ENCODE data around the gene ZFPM1. TPM values are rescaled to one million over a fixed set of nuclear protein-coding genes. Genes with fewer than 3 reads are reported as not detected.
"Not testable (repeated sequence)": the region's sequence is repeated elsewhere in the genome, so short reads cannot be mapped to it uniquely, and the experiment has no call there.

The ZFPM1 gene
- total RNA-seq, 1 donor from 2014 or later, result 6.8 TPM

DNA sequence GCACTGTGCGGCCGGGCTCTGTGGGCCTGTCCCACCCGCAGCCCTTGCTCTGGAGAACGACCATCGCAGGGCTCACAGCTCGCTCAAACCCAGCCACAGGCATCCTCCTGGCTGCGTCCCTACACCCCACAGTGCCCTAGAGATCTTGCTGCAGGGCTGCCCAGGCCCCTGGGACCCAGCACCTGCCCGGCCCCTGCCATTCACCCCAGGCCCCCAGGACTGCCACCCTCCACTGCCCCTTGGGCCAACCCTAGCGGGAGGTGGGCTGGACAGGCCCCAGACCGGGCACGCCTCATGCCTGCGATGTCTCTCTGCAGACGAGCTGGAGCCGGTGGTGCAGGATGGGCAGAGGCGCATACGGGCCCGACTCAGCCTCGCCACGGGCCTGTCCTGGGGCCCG is 61.0 kb downstream of the ZFPM1 start:
- no peak for DNase-seq (ENCODE audit: low spot score)
- H3K4me3 Mint-ChIP-seq (ENCODE audit: unreplicated experiment), result no peak overlapping the region
- peaks cover 11% of the 10 kb centered on the region for H3K27me3 Mint-ChIP-seq (ENCODE audit: unreplicated experiment)
- TF ChIP-seq, protein P1, sequence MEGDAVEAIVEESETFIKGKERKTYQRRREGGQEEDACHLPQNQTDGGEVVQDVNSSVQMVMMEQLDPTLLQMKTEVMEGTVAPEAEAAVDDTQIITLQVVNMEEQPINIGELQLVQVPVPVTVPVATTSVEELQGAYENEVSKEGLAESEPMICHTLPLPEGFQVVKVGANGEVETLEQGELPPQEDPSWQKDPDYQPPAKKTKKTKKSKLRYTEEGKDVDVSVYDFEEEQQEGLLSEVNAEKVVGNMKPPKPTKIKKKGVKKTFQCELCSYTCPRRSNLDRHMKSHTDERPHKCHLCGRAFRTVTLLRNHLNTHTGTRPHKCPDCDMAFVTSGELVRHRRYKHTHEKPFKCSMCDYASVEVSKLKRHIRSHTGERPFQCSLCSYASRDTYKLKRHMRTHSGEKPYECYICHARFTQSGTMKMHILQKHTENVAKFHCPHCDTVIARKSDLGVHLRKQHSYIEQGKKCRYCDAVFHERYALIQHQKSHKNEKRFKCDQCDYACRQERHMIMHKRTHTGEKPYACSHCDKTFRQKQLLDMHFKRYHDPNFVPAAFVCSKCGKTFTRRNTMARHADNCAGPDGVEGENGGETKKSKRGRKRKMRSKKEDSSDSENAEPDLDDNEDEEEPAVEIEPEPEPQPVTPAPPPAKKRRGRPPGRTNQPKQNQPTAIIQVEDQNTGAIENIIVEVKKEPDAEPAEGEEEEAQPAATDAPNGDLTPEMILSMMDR (IDR thresholded peaks at IDR 0.05; ENCODE audit: unreplicated experiment), result no peak
- H3K36me3 Mint-ChIP-seq (ENCODE audit: low read depth, unreplicated experiment), result peaks cover 10% of the 10 kb centered on the region
- H3K9me3 Mint-ChIP-seq (ENCODE audit: unreplicated experiment), result no peaks in the 10 kb centered on the region
- no peaks in the 10 kb centered on the region for H3K4me1 Mint-ChIP-seq (ENCODE audit: unreplicated experiment)
- no peak overlapping the region for H3K27ac Mint-ChIP-seq (ENCODE audit: unreplicated experiment)

- no peaks in the 10 kb centered on the region for H3K9me3 Mint-ChIP-seq (ENCODE audit: unreplicated experiment)
- no peaks in the 10 kb centered on the region for H3K4me1 Mint-ChIP-seq (ENCODE audit: unreplicated experiment)
- H3K27ac Mint-ChIP-seq (ENCODE audit: unreplicated experiment), result no peak overlapping the region
- peaks cover 11% of the 10 kb centered on the region for H3K27me3 Mint-ChIP-seq (ENCODE audit: unreplicated experiment)
- H3K36me3 Mint-ChIP-seq (ENCODE audit: low read depth, unreplicated experiment), result peaks cover 13% of the 10 kb centered on the region
- DNase-seq (ENCODE audit: low spot score), result no peak
- TF ChIP-seq, protein P1 (IDR thresholded peaks at IDR 0.05; ENCODE audit: unreplicated experiment), result no peak
- no peak overlapping the region for H3K4me3 Mint-ChIP-seq (ENCODE audit: unreplicated experiment)
Observed at GRCh38 chr16:88514526-88515232, 61.6 kb downstream of the ZFPM1 start.

GRCh38 chr16:88515371-88515770 is 62.3 kb downstream of the ZFPM1 start:
- H3K36me3 Mint-ChIP-seq (ENCODE audit: low read depth, unreplicated experiment), result peaks cover 13% of the 10 kb centered on the region
- H3K27ac Mint-ChIP-seq (ENCODE audit: unreplicated experiment), result no peak overlapping the region
- H3K9me3 Mint-ChIP-seq (ENCODE audit: unreplicated experiment), result no peaks in the 10 kb centered on the region
- no peak for DNase-seq (ENCODE audit: low spot score)
- H3K27me3 Mint-ChIP-seq (ENCODE audit: unreplicated experiment), result peaks cover 13% of the 10 kb centered on the region
- H3K4me3 Mint-ChIP-seq (ENCODE audit: unreplicated experiment), result no peak overlapping the region
- no peaks in the 10 kb centered on the region for H3K4me1 Mint-ChIP-seq (ENCODE audit: unreplicated experiment)
- TF ChIP-seq, protein P1 (IDR thresholded peaks at IDR 0.05; ENCODE audit: unreplicated experiment), result no peak

GRCh38 chr16:88515925-88516594 is 63.0 kb downstream of the ZFPM1 start:
- DNase-seq (ENCODE audit: low spot score), result no peak
- Mint-ChIP-seq H3K27ac (ENCODE audit: unreplicated experiment) (no peak overlapping the region), H3K27me3 (ENCODE audit: unreplicated experiment) (peaks cover 13% of the 10 kb centered on the region), H3K36me3 (ENCODE audit: low read depth, unreplicated experiment) (peaks cover 13% of the 10 kb centered on the region), H3K4me1 (ENCODE audit: unreplicated experiment) (no peaks in the 10 kb centered on the region), H3K4me3 (ENCODE audit: unreplicated experiment) (peak overlapping the region; percentile 9), H3K9me3 (ENCODE audit: unreplicated experiment) (no peaks in the 10 kb centered on the region)
- TF ChIP-seq, protein P1 (IDR thresholded peaks at IDR 0.05; ENCODE audit: unreplicated experiment), result no peak

- TF ChIP-seq, protein P1 (IDR thresholded peaks at IDR 0.05; ENCODE audit: unreplicated experiment), result no peak
- H3K4me3 Mint-ChIP-seq (ENCODE audit: unreplicated experiment), result peak overlapping the region; percentile 9
- no peaks in the 10 kb centered on the region for H3K4me1 Mint-ChIP-seq (ENCODE audit: unreplicated experiment)
- no peaks in the 10 kb centered on the region for H3K9me3 Mint-ChIP-seq (ENCODE audit: unreplicated experiment)
- no peak for DNase-seq (ENCODE audit: low spot score)
- no peak overlapping the region for H3K27ac Mint-ChIP-seq (ENCODE audit: unreplicated experiment)
- peaks cover 13% of the 10 kb centered on the region for H3K36me3 Mint-ChIP-seq (ENCODE audit: low read depth, unreplicated experiment)
- peaks cover 8% of the 10 kb centered on the region for H3K27me3 Mint-ChIP-seq (ENCODE audit: unreplicated experiment)
Observed at GRCh38 chr16:88516601-88517061, 63.6 kb downstream of the ZFPM1 start.

GRCh38 chr16:88517208-88517774 is 64.2 kb downstream of the ZFPM1 start:
- not testable (repeated sequence) for H3K9me3 Mint-ChIP-seq (ENCODE audit: unreplicated experiment); H3K4me1 Mint-ChIP-seq (ENCODE audit: unreplicated experiment); DNase-seq (ENCODE audit: low spot score); H3K27ac Mint-ChIP-seq (ENCODE audit: unreplicated experiment); H3K4me3 Mint-ChIP-seq (ENCODE audit: unreplicated experiment); H3K27me3 Mint-ChIP-seq (ENCODE audit: unreplicated experiment)
- peaks cover 13% of the 10 kb centered on the region for H3K36me3 Mint-ChIP-seq (ENCODE audit: low read depth, unreplicated experiment)
